ENCODE measurements around the gene PXK.
A peak's percentile ranks its signal among the peaks of the same experiment; 100 is the strongest.
"Not testable (repeated sequence)": the region's sequence is repeated elsewhere in the genome, so short reads cannot be mapped to it uniquely, and the experiment has no call there.

The PXK gene

DNA sequence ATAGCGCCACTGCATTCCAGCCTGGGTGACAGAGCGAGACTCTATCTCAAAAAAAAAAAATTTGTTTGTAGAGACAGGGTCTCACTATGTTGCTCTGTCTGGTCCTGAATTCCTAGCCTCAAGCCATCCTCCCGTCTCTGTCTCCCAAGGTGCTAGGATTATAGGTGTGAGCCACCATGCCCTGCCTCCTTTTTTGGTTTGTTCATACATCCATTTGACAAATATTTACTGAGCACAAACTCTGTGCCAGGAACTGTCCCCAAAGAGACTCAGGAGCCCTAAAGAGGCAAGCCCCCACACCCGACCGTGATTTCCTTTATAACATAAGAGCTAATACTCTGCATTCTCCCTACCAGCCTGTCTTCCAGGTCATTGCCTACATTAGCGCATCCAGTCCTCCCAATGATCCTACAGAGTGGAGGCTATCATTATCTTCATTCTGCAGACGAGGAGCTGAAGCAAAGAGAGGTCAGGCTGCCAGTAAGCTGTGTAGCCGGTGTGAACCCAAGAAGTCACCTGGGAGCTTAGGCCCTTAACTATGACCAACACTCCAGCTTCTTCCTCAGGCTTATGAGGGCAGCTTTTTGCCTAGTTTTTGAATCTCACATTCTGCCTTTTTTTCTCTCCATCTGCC is 6.3 kb upstream of the PXK start:
- DNase-seq (ENCODE audit: low read depth in 1 of 2, low spot score in 1 of 2) = peak in 1 of 2 experiments; percentile 70
- no peak for TF ChIP-seq JUND (IDR thresholded peaks at IDR 0.05; ENCODE audit: low read depth)
- in situ Hi-C loops (cut with HindIII; ENCODE audit: low pct_unique_long_range_greater_than_20kb, low sequenced_read_pairs) = no loop called here

- TF ChIP-seq JUND (IDR thresholded peaks at IDR 0.05; ENCODE audit: low read depth) = no peak
- in situ Hi-C loops (cut with HindIII; ENCODE audit: low pct_unique_long_range_greater_than_20kb, low sequenced_read_pairs) = no loop called here
- DNase-seq (ENCODE audit: low read depth in 1 of 2, low spot score in 1 of 2) = no peak
These were observed 3.4 kb upstream of the PXK start for GRCh38 chr3:58329150-58329921.

DNA sequence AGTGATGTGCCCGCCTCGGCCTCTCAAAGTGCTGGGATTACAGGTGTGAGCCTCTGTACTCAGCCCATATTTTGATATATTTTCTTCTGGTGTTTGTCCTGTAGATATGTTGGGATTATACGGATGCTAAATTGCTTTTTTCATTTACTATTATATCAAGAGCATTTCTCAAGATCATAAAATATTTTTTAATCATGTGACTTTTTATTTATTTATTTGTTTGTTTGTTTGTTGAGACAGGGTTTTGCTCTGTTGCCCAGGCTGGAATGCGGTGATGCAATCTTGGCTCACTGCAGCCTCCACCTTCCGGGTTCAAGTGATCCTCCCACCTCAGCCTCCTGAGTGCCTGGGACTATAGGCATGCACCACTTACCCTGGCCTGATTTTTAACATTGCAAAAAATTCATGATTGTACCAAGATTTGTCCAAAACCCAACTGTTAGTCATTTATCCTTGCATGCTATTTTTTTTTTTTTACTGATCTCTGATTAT is 2.7 kb upstream of the PXK start:
- no peak for DNase-seq (ENCODE audit: low read depth in 1 of 2, low spot score in 1 of 2)
- in situ Hi-C loops (cut with HindIII; ENCODE audit: low pct_unique_long_range_greater_than_20kb, low sequenced_read_pairs) = no loop called here
- no peak for TF ChIP-seq JUND (IDR thresholded peaks at IDR 0.05; ENCODE audit: low read depth)

- no peak for DNase-seq (ENCODE audit: low read depth in 1 of 2, low spot score in 1 of 2)
- in situ Hi-C loops (cut with HindIII; ENCODE audit: low pct_unique_long_range_greater_than_20kb, low sequenced_read_pairs) = no loop called here
- no peak for TF ChIP-seq JUND (IDR thresholded peaks at IDR 0.05; ENCODE audit: low read depth)
These were observed 1.0 kb upstream of the PXK start for GRCh38 chr3:58331593-58332152.

DNA sequence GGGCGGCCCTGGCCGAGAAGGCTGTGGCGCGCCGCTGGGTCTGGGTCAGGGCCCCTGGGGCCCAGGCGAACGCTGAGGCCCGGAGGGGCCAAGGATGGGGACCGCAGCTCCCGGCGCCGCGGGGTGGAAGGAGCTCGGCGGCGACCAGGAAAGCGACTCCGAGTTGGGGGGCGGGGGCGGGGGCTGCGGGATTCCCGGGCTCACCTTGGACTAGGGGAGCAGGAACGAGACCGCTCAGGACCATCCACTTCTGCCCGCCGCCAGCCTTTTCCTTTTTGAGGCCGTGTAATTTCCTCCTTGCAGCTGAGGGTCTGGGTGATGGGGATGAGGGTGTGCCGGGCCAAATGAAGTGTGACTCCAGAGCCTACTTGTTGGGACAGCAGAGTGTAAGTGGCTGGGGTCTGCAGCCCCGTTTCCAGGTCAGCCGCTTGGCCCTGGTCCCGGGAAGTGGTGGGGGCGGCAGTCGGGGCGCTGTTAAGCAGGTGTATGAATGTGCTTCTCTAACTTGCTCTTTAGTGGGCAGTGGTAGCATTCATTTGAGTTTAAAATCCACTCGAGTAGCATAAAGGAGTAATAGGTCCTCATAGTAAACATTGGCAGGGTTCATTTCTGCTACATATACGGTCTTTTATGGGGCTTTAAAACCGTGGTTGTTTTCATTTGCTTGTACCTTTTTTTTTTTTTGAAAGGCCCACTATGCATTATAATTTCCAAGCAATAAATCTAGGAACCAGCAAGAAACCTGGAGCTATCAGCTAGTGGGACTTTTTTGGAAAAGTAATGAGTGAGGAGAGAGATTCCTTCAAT is 717 bp downstream of the PXK start:
- in situ Hi-C loops (cut with HindIII; ENCODE audit: low pct_unique_long_range_greater_than_20kb, low sequenced_read_pairs) = no loop called here
- DNase-seq (ENCODE audit: low read depth in 1 of 2, low spot score in 1 of 2) = peak; percentile 17 to 50
- TF ChIP-seq JUND (IDR thresholded peaks at IDR 0.05; ENCODE audit: low read depth) = no peak

DNA sequence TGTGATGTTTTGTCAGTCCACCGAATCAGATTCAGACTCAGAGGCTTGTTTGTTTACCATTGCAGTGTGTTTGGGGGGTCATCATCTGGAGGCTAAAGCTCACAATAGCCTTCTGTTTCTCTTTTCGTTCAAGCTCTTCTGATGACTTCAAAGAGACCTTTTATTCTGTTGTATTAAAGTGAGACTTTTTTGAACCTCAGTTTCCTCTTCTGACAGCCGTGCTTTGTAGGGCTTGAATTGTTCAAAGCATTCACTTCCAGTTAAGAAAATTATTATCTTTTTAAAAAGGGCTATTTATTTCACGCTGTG is 1.3 kb downstream of the PXK start:
- no peak for DNase-seq (ENCODE audit: low read depth in 1 of 2, low spot score in 1 of 2)
- no peak for TF ChIP-seq JUND (IDR thresholded peaks at IDR 0.05; ENCODE audit: low read depth)
- in situ Hi-C loops (cut with HindIII; ENCODE audit: low pct_unique_long_range_greater_than_20kb, low sequenced_read_pairs) = no loop called here

- in situ Hi-C loops (cut with HindIII; ENCODE audit: low pct_unique_long_range_greater_than_20kb, low sequenced_read_pairs) = no loop called here
- TF ChIP-seq JUND (IDR thresholded peaks at IDR 0.05; ENCODE audit: low read depth) = no peak
- no peak for DNase-seq (ENCODE audit: low read depth in 1 of 2, low spot score in 1 of 2)
These were observed 1.8 kb downstream of the PXK start for GRCh38 chr3:58334506-58334884.

DNA sequence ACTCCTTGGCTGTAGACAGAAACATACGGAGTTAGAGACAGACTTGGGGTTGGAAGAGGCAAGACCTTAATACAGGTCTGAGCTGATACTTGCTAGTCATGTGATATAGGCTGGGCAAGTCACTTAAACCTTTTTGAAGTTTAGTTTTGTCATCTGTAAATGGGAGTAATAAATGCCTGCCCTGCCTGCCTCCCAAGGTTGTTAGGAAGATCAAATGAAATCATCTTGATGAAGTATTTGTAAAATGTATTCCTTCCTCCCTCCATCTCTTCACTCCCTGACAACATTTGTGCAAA is 2.9 kb downstream of the PXK start:
- TF ChIP-seq JUND (IDR thresholded peaks at IDR 0.05; ENCODE audit: low read depth) = no peak
- in situ Hi-C loops (cut with HindIII; ENCODE audit: low pct_unique_long_range_greater_than_20kb, low sequenced_read_pairs) = no loop called here
- no peak for DNase-seq (ENCODE audit: low read depth in 1 of 2, low spot score in 1 of 2)

DNA sequence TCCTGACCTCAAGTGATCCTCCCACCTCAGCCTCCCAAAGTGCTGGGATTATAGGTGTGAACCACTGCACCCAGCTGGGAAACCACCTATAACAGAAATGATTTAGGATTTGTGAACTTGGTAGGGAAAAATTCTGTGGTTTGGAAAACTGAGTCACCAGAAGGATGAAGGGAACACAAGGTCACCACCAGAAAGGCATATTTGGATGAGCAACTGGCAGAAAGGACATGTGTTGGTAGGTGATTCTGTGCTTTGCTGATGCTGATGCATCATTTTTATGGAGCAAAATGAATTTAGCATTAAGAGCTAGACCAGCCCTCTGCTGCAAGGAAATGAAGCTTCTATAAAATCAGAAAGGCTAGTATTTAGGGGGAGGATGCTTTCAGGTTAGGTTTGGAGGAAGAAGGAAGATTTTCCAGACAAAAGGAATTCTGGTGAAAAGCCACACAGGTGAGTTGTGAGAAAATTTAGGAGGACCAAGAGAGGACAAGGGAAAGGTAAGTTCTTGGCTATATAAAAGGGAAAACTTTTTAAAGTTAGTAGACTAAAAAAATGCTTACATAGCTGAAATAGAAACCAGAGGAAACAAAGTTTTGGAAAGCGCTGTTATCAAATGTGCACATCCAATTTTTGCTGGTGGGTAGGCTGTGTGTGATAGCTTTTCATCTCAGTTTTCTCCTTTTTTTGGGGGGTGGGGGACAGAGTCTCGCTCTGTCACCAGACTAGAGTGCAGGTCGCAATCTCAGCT is 3.6 kb downstream of the PXK start:
- TF ChIP-seq JUND (IDR thresholded peaks at IDR 0.05; ENCODE audit: low read depth) = no peak
- in situ Hi-C loops (cut with HindIII; ENCODE audit: low pct_unique_long_range_greater_than_20kb, low sequenced_read_pairs) = no loop called here
- no peak for DNase-seq (ENCODE audit: low read depth in 1 of 2, low spot score in 1 of 2)

- DNase-seq (ENCODE audit: low read depth in 1 of 2, low spot score in 1 of 2) = no peak
- TF ChIP-seq JUND (IDR thresholded peaks at IDR 0.05; ENCODE audit: low read depth) = no peak
- in situ Hi-C loops (cut with HindIII; ENCODE audit: low pct_unique_long_range_greater_than_20kb, low sequenced_read_pairs) = no loop called here
These were observed 4.5 kb downstream of the PXK start for GRCh38 chr3:58337190-58337589.

DNA sequence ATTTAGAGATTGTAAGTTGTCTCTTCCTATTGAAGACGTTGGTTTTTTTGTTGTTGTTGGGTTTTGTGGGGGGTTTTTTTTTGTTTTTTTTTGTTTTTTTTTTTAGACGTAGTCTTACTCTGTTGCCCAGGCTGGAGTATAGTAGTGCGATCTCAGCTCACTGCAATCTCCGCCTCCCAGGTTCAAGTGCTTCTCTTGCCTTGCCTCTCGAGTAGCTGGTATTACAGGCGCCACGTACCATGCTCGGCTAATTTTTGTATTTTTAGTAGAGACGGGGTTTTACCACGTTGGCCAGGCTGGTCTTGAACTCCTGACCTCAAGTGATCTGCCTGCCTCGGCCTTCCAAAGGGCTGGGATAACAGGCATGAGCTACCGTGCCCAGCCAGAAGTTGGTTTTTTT is 6.5 kb downstream of the PXK start:
- in situ Hi-C loops (cut with HindIII; ENCODE audit: low pct_unique_long_range_greater_than_20kb, low sequenced_read_pairs) = not testable (repeated sequence)

DNA sequence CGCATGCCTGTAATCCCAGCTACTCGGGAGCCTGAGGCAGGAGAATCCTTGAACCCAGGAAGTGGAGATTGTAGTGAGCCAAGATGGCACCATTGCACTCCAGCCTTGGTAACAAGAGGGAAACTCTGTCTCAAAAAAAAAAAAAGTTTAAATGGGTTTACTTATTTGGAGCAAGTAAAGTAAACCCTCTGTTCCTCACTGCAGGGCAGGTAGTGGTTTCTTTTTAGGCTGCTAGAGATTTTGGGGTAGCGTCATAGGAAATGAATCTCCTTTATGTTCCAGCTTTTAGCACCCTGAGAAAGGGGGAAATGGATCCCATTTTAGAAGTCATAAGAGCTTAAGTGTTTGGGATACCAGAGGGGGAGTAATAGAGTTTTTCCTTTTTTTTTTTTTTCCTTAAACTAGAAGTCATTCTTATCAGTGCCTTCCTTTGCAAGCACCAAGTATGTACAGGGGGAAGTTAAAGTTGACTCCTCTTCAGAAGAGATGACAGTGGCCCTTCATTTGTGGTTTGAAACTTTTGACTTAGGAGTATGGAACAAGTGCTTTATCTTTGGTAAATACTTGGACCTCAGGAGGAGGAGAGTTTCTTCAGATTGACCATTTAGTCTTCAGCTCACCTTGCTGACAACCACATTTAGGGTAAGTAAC is 8.0 kb downstream of the PXK start:
- in situ Hi-C loops (cut with HindIII; ENCODE audit: low pct_unique_long_range_greater_than_20kb, low sequenced_read_pairs) = no loop called here
- DNase-seq (ENCODE audit: low read depth in 1 of 2, low spot score in 1 of 2) = no peak
- no peak for TF ChIP-seq JUND (IDR thresholded peaks at IDR 0.05; ENCODE audit: low read depth)

More for the DNA sequence above, 6.5 kb downstream of the PXK start:
- DNase-seq (ENCODE audit: low read depth in 1 of 2, low spot score in 1 of 2) = not testable (repeated sequence)

Data from T47D (cell line).